Subcutaneous adipose tissue (tissue), 4 donors: ENCODE measurements around the gene RERE. TPM values are rescaled to one million over a fixed set of nuclear protein-coding genes. Genes with fewer than 3 reads are reported as not detected.

Source experiments
- total RNA-seq, 4 donors: library from RNA; depleted of rRNA; stranded (reverse); fragments of >200 nt; gene quantifications; one replicate each; pipeline ENCODE4 v1.1.0, GENCODE V29; 2016
- TF ChIP-seq, protein P1 (sequence below): fragments of 450-650 bp; IDR thresholded peaks from one replicate; pipeline ENCODE4 v1.5.1; 2016; ENCODE audit warnings: low read depth, mild to moderate bottlenecking, control low read depth, antibody characterized with exemption, moderate library complexity

Gene RERE
- total RNA-seq, 4 donors from 2014 or later = 67.0 to 91.4 (median 83.1) TPM

DNA sequence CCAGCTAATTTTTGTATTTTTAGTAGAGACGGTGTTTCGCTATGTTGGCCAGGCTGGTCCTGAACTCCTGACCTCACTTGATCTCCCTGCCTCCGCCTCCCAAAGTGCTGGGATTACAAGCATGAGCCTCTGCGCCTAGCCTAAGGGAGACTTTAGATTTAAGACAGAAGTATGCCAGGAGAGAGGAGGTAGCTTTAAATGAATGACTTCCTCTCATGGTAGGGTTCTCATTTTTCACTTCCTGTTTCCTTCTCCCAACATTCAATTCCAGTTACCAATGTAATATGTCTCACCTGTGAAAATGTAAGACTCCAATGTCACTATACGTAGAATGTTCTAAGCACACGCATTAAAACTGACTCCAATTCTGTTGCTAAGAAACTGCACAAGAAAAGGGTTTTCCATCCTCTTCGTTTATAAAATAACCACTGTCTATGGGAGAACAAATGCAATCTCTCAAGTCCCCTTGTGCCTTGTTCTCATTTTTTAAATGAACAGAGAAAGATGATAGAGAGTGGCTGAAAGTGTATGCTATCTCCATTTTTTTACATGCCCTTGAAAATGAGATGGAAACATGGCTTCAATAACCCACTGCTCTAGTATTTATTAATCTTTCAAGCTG, 359.6 kb downstream of the RERE start:
- TF ChIP-seq, protein P1, sequence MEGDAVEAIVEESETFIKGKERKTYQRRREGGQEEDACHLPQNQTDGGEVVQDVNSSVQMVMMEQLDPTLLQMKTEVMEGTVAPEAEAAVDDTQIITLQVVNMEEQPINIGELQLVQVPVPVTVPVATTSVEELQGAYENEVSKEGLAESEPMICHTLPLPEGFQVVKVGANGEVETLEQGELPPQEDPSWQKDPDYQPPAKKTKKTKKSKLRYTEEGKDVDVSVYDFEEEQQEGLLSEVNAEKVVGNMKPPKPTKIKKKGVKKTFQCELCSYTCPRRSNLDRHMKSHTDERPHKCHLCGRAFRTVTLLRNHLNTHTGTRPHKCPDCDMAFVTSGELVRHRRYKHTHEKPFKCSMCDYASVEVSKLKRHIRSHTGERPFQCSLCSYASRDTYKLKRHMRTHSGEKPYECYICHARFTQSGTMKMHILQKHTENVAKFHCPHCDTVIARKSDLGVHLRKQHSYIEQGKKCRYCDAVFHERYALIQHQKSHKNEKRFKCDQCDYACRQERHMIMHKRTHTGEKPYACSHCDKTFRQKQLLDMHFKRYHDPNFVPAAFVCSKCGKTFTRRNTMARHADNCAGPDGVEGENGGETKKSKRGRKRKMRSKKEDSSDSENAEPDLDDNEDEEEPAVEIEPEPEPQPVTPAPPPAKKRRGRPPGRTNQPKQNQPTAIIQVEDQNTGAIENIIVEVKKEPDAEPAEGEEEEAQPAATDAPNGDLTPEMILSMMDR = no peak

DNA sequence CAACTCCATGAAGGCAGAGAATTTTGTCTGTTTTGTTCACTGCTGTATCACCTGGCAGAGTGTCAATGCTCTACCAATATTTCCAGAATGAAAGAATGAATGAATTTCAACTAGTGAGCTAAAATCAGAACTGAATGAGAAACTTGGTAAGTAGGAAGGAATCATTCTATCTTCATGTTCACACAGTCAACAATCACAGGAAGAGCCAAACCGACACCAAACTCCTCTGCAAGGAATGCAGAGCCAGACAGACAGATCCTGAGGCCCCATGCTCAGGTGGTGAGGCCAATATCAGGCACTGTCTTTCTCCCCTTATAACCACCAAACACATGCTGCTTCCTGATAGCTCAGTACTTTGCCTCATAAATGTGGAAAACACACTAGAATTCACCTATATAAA, 360.4 kb downstream of the RERE start:
- TF ChIP-seq, protein P1 = no peak

DNA sequence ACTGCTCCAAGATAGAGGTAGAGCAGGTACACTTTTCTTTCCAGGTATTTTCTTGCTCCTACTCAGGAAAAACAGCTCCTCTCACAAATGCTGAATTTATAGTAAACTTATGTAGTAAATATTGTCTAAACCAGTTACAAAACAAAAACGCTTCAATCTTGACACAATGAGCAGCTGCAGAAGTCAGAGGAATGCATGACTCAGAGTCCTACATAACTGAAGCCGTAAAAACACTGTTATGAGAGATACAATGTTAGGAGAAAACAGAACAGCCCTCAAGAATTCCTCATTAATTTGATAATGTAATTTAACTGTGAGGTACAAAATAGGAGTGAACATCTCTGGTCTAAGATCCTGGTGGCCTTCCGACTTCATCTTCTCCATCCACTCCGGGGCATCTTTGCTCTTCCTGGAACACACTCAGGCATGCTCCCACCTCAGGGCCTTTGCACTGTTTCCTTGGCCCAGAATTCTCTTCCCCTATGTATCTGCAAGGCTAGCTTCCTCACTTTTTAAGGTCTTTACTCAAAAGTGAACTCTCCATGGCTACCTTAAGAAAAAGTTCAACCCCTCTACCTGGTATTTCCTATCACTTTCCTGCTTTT, 361.0 kb downstream of the RERE start:
- TF ChIP-seq, protein P1 = no peak

DNA sequence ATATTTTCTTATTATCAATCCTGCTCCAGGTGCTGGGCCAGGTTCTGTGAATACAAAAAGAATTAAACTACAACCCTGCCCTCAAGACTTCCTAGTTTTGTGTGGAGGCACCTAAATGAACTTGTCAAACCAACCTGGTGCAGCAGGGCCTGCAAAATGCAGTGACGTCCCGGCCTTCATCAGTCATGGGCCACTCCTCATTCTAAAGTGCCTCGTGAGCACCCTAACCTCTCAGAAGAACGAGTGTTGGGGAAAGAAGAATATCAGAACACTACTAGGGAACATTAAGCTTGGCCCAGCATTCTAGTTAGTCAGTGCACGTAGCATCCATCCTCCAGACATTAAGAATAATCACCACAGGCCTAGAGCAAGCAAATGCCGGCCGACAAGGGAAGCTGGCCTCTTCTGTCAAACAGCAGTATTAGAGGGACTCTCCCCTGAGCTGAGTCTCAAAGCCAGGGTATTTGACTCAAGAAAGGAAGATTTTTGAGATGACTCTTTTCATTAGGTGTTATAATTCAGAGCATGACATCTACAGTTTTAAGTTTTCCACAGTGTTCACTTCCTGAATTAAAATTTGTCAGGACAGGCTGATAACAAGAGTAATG, 361.6 kb downstream of the RERE start:
- TF ChIP-seq, protein P1 = no peak

DNA sequence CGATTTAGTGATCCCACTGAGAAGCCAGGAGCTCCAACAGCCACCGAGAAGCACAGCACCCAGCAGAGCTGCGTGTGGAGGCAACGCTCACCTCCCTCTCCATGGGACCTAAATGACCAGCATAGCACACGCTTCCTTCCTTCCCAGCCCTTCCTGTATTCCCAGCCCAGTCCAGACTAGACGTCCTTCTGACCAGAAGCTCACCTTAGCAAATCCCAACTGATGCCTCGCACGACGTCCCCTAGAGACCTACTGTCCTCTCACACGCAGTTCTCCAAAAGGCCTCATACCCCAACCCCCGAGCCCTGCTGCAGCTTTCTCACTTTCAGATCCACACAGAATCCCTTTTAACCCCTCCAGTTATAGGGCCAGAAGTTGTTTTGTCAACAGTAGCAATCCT, 367.1 kb downstream of the RERE start:
- TF ChIP-seq, protein P1 = no peak

DNA sequence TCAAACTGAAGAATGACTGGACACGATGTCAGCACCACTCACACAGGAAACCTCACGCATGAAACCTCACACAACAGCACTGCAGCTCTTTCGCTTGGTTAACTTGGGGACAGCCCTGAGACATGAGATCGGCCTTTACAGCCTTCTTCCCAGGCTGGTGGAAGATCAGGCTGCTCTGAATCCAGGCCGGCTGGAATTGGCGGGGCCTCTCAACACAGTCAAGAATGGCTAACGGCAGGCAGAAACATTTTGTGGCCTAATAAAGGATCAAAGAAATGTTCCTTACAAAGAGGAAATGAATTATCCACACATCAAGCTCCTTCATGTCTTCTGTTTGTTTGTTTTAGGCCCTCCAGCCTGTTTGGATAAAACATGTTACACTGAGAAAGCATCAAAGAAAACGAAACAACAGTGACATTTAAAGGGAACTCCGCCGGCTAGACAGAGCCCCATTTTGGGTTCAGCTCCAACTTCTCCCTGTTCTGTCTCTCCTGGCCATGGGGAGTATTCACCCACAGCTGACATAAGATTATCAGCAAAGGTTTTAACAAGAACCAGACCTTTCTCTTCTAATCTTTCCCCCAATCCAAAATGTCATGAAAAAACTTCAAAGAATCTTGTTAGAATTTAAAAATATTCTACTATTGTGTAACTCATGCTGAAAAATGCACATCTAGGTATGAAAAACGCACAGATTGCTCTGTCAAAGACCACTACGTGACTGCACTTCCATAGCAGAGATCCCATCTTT, 368.4 kb downstream of the RERE start:
- TF ChIP-seq, protein P1 = no peak

DNA sequence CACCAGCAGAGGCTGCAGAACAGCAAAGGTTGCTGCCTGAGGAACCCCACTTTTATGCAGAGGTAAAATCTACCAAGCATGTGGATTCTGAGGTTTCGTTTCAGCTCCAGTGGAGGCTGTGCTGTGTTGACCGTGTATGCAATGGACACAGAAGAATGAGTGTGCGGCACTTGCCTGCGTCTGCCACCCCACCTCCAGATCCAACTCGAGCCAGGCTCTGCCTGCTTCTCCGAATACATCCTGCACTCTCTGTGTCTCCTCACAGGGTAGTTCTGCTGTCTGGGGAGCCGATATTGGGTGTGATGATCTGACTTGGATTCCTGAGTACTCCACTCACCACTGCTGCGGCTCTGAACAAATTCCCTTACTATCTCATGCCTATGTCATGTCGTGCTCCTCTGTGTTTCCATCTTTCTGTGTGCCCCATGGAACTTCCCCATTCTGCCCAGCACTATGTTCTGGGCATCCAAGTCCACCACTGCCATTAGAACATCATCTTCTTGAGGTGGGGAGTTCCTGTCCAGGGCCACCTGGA, 369.8 kb downstream of the RERE start:
- TF ChIP-seq, protein P1 = no peak
